Natural killer cell (primary cell): Measurements from ENCODE around the gene MAGT1. TPM values are rescaled to one million over a fixed set of nuclear protein-coding genes. Genes with fewer than 3 reads are reported as not detected.

Source experiments
- ATAC-seq, 3 donors: fragments of 150-1000 bp in 2 of 3; fragments of 200-7000 bp in 1 of 3; cut with Tn5 transposase; 1 replicate in 1 of 3; 2 replicates in 2 of 3; pipeline ENCODE4 v1.10.0; 2021; ENCODE audit warnings: mild to moderate bottlenecking in 2 of 3, moderate library complexity in 2 of 3
- DNase-seq, 2 donors: peaks; one replicate each; pipeline versions ENCODE4 v3.0.0 to v3.0.0-alpha.2; 2013 to 2021; ENCODE audit warnings: mixed read lengths in 1 of 2
- H3K27ac ChIP-seq: one replicate; pipeline ENCODE4 v1.5.1; 2013; ENCODE audit warnings: mild to moderate bottlenecking, low read length
- H3K27me3 ChIP-seq: one replicate; pipeline ENCODE4 v1.6.1; 2013; ENCODE audit warnings: low read length; ENCODE audit not compliant: control insufficient read depth, insufficient read depth
- H3K36me3 ChIP-seq: one replicate; pipeline ENCODE4 v1.6.1; 2013; ENCODE audit warnings: low read length; ENCODE audit not compliant: control insufficient read depth, insufficient read depth
- H3K4me1 ChIP-seq: one replicate; pipeline ENCODE4 v1.6.1; 2013; ENCODE audit warnings: low read length; ENCODE audit not compliant: control insufficient read depth, insufficient read depth
- H3K4me3 ChIP-seq: one replicate; pipeline ENCODE4 v1.5.1; 2013; ENCODE audit warnings: low read length
- H3K9me3 ChIP-seq: one replicate; pipeline ENCODE4 v1.6.1; 2013; ENCODE audit warnings: low read length; ENCODE audit not compliant: control insufficient read depth, insufficient read depth
- H3K27ac Mint-ChIP-seq, 2 donors: one replicate each; pipeline ENCODE4 v1.8.0; 2022; ENCODE audit warnings: mild to moderate bottlenecking in 2 of 2, mixed read lengths in 2 of 2, moderate library complexity in 1 of 2
- H3K27me3 Mint-ChIP-seq, 2 donors: one replicate each; pipeline ENCODE4 v1.8.0; 2022; ENCODE audit warnings: low read depth in 2 of 2, mixed read lengths in 2 of 2
- H3K36me3 Mint-ChIP-seq: one replicate; pipeline ENCODE4 v1.8.0; 2022; ENCODE audit warnings: mixed read lengths
- H3K4me1 Mint-ChIP-seq, 2 donors: one replicate each; pipeline ENCODE4 v1.8.0; 2022; ENCODE audit warnings: mixed read lengths in 2 of 2
- H3K4me3 Mint-ChIP-seq: one replicate; pipeline ENCODE4 v1.8.0; 2022; ENCODE audit warnings: mild to moderate bottlenecking, moderate library complexity, mixed read lengths
- H3K9me3 Mint-ChIP-seq, 2 donors: one replicate each; pipeline ENCODE4 v1.8.0; 2022; ENCODE audit warnings: mixed read lengths in 2 of 2
- WGBS: methylation state at CpG from one replicate; pipeline ENCODE4 v1.1.7; 2013; ENCODE audit warnings: missing lambda C conversion rate; ENCODE audit not compliant: insufficient coverage; 5-methylcytosine and 5-hydroxymethylcytosine counted together
- intact Hi-C: fragments of 100-400 bp; cut with micrococcal nuclease; formaldehyde crosslinking; loops from one replicate; pipeline ENCODE4 v1.14.2; 2022
- total RNA-seq, 4 donors: library from RNA; stranded (reverse); fragments of 120-200 nt in 1 of 4; gene quantifications; one replicate each; pipeline versions ENCODE4 v1.2.3 to v1.2.4, GENCODE V29; 2013 to 2022
- TF ChIP-seq, protein P1 (sequence below): fragments of 200-600 bp; IDR thresholded peaks from one replicate; pipeline ENCODE4 v1.8.0; 2022; ENCODE audit warnings: antibody characterized with exemption

MAGT1 gene
- total RNA-seq, 3 donors from 2014 or later (not counting 1 experiment from before 2014, with no cell fraction given) = 46.7 to 59.5 (median 51.8) TPM

DNA sequence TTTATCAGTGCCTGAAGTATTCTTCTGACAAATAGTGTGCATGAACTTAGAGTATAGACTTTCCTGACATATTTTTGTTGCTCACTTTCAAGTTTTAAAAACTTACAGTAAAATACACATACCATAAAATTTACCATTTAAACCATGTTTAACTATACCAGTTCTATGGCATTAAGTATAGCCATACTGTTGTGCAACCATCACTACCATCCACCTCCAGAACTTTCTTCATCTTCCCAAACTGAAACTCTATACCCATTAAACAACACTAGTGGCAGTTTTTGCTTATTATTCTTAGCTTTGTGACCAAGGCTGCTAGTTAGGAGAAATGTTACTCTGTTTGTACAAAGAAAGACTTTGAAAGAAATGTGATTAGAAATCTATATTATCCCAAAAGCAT lies 41.1 kb upstream of the MAGT1 start:
- Mint-ChIP-seq H3K4me1 (peaks cover 3 to 5% of the 10 kb centered on the region in 2 donors), H3K36me3 (no peaks in the 10 kb centered on the region), H3K27me3 (no peaks in the 10 kb centered on the region), H3K9me3 (no peaks in the 10 kb centered on the region), H3K27ac (no peak overlapping the region), H3K4me3 (no peak overlapping the region)
- ATAC-seq (no peak), DNase-seq (no peak)
- TF ChIP-seq, protein P1, sequence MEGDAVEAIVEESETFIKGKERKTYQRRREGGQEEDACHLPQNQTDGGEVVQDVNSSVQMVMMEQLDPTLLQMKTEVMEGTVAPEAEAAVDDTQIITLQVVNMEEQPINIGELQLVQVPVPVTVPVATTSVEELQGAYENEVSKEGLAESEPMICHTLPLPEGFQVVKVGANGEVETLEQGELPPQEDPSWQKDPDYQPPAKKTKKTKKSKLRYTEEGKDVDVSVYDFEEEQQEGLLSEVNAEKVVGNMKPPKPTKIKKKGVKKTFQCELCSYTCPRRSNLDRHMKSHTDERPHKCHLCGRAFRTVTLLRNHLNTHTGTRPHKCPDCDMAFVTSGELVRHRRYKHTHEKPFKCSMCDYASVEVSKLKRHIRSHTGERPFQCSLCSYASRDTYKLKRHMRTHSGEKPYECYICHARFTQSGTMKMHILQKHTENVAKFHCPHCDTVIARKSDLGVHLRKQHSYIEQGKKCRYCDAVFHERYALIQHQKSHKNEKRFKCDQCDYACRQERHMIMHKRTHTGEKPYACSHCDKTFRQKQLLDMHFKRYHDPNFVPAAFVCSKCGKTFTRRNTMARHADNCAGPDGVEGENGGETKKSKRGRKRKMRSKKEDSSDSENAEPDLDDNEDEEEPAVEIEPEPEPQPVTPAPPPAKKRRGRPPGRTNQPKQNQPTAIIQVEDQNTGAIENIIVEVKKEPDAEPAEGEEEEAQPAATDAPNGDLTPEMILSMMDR = no peak
- Histone ChIP-seq H3K9me3 (no peaks in the 10 kb centered on the region), H3K27ac (no peak overlapping the region), H3K36me3 (no peaks in the 10 kb centered on the region), H3K27me3 (no peaks in the 10 kb centered on the region), H3K4me3 (no peak overlapping the region), H3K4me1 (no peaks in the 10 kb centered on the region)
- intact Hi-C loops = no loop called here

DNA sequence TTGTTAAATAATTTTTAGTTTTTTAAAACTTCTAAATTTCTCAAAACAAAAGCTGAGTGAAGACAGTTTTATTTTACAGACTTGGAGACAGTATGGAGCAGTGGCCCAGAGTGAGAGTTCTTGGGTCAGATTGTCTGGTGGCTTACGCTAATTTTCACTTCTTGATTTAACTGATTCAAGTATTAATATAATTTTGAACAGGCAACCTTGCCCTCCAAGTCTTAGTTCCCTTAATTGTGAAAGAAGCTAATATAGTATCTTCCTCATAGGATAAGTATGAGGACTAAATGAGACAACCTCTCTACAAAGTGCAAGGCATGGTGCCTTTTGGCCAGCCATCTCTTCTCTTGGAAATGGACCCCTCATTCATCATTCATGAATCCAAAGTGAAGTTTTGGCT lies 40.7 kb upstream of the MAGT1 start:
- no peaks in the 10 kb centered on the region for H3K4me1 ChIP-seq
- intact Hi-C loops = no loop called here
- TF ChIP-seq, protein P1 = no peak
- Mint-ChIP-seq H3K4me3 (no peak overlapping the region), H3K36me3 (no peaks in the 10 kb centered on the region), H3K9me3 (no peaks in the 10 kb centered on the region), H3K27me3 (no peaks in the 10 kb centered on the region), H3K4me1 (peaks cover 3 to 5% of the 10 kb centered on the region in 2 donors), H3K27ac (no peak overlapping the region)
- no peaks in the 10 kb centered on the region for H3K9me3 ChIP-seq
- no peak overlapping the region for H3K27ac ChIP-seq
- DNase-seq (no peak), ATAC-seq (no peak)
- WGBS = no CpG with 5 or more reads among the region's 1 CpG
- H3K36me3 ChIP-seq = no peaks in the 10 kb centered on the region
- no peaks in the 10 kb centered on the region for H3K27me3 ChIP-seq
- H3K4me3 ChIP-seq = no peak overlapping the region

DNA sequence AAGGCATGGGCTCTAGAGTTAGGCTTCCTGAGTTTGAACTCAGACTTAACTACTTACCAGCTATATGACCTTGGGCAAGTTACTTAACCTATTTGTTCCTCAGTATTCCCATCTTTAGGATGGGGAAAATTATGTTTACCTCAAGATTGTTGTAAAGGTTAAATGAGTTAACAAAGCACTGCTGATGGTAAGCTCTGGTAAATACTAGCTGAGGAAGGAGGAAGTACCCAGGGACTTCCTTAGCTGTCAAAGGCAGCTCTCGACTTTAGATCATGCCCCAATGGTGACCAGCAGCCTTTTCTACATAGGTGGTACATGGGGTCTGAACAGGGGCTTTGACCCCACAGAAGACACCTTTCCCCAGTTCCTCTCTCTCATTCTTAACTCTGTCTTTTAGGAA lies 35.3 kb upstream of the MAGT1 start:
- Mint-ChIP-seq H3K9me3 (no peaks in the 10 kb centered on the region), H3K4me3 (no peak overlapping the region), H3K27ac (no peak overlapping the region), H3K36me3 (no peaks in the 10 kb centered on the region), H3K27me3 (no peaks in the 10 kb centered on the region), H3K4me1 (peaks cover 3 to 14% of the 10 kb centered on the region in 2 donors)
- 50% methylated on average over 1 of the region's 1 CpG for WGBS
- Histone ChIP-seq H3K4me1 (no peaks in the 10 kb centered on the region), H3K4me3 (no peak overlapping the region), H3K36me3 (no peaks in the 10 kb centered on the region), H3K27me3 (no peaks in the 10 kb centered on the region), H3K27ac (no peak overlapping the region), H3K9me3 (no peaks in the 10 kb centered on the region)
- ATAC-seq (no peak), DNase-seq (no peak)
- intact Hi-C loops = no loop called here
- TF ChIP-seq, protein P1 = no peak

DNA sequence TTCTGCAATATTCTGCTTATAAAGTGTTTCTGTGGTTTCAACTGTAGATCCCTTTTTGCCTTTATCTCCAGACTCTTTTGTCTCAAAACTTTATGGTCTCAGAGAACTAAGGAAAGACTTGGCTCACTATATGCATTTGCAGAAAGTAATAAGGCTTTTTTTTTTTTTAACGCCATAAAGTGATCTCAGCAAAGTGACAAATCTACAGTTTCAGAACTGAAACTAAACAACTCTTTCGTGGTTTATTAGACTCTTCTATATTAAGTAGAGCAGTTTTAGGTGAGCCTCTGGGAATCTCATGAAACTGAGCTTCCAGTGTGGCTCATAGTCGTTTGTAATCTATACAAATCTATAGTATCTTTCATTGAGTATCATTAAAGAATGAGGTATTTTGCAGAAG lies 30.5 kb upstream of the MAGT1 start:
- ATAC-seq (peak in 2 of 3 donors; percentile 50 to 52), DNase-seq (no peak)
- Mint-ChIP-seq H3K27ac (peak overlapping the region in 1 of 2 donors; percentile 58), H3K4me3 (peak overlapping the region; percentile 9), H3K9me3 (no peaks in the 10 kb centered on the region), H3K36me3 (no peaks in the 10 kb centered on the region), H3K4me1 (peaks cover 0 to 24% of the 10 kb centered on the region in 2 donors), H3K27me3 (no peaks in the 10 kb centered on the region)
- intact Hi-C loops = no loop called here
- no peaks in the 10 kb centered on the region for H3K36me3 ChIP-seq
- no peaks in the 10 kb centered on the region for H3K9me3 ChIP-seq
- no peaks in the 10 kb centered on the region for H3K27me3 ChIP-seq
- H3K27ac ChIP-seq = no peak overlapping the region
- H3K4me3 ChIP-seq = no peak overlapping the region
- TF ChIP-seq, protein P1 = no peak
- H3K4me1 ChIP-seq = no peaks in the 10 kb centered on the region
- no CpG with 5 or more reads among the region's 3 CpGs for WGBS
